ENCODE results near the gene DISP1.
A peak's percentile ranks its signal among the peaks of the same experiment; 100 is the strongest.

DISP1 gene

GRCh38 chr1:222787729-222788128, 27.1 kb upstream of the DISP1 start:
- H3K27me3 ChIP-seq (ENCODE audit: insufficient read depth, poor library complexity, severe bottlenecking): no peaks in the 10 kb centered on the region
- H3K36me3 ChIP-seq (ENCODE audit: low read depth): no peaks in the 10 kb centered on the region
- TF ChIP-seq, protein P1, sequence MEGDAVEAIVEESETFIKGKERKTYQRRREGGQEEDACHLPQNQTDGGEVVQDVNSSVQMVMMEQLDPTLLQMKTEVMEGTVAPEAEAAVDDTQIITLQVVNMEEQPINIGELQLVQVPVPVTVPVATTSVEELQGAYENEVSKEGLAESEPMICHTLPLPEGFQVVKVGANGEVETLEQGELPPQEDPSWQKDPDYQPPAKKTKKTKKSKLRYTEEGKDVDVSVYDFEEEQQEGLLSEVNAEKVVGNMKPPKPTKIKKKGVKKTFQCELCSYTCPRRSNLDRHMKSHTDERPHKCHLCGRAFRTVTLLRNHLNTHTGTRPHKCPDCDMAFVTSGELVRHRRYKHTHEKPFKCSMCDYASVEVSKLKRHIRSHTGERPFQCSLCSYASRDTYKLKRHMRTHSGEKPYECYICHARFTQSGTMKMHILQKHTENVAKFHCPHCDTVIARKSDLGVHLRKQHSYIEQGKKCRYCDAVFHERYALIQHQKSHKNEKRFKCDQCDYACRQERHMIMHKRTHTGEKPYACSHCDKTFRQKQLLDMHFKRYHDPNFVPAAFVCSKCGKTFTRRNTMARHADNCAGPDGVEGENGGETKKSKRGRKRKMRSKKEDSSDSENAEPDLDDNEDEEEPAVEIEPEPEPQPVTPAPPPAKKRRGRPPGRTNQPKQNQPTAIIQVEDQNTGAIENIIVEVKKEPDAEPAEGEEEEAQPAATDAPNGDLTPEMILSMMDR (IDR thresholded peaks at IDR 0.05; ENCODE audit: poor library complexity, severe bottlenecking): no peak
- H3K9me3 ChIP-seq (ENCODE audit: severe bottlenecking): no peaks in the 10 kb centered on the region
- peaks cover 4% of the 10 kb centered on the region for H3K4me1 ChIP-seq (ENCODE audit: insufficient read depth, poor library complexity, severe bottlenecking)
- ATAC-seq (ENCODE audit: low read depth) (no peak), DNase-seq (ENCODE audit: low spot score) (no peak)
- H3K4me3 ChIP-seq (ENCODE audit: severe bottlenecking): no peak overlapping the region
- H3K27ac ChIP-seq (ENCODE audit: poor library complexity, severe bottlenecking): no peak overlapping the region

DNA sequence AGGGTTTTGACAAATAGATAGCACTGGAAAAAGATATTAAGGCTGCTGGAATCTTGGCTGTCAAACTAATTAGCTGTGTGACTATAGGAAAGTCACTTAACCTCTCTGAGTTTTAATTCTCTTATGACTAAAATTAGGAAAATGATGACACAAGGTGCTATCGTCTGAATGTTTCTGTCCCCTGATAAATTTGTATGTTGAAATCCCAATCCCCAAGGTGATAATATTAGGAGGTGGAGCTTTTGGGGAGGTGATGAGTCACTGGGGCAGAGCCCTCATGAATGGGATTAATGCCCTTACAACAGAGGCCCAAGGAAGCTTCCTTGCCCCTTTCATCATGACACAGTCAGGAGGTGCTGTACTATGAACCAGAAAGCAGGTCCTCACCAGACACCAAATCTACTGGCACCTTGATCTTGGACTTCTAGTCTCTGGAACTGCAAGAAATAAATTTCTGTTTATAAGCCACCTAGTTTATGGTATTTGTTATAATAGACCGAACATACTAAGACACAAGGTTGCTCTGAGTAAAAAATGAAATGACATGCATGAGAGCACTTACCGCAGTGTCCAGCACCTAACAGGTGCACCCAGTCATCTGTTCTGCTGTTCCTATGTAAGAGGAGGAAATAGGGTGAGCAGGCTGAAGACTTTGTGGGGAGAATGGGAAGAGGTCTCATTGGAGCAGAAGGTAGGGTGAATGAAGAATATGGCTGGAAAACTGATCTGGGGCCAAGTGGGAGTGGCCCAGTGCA, 26.3 kb upstream of the DISP1 start:
- 0 out of 3 replicates have a peak, but pooled peaks have one; percentile 23 for ATAC-seq (ENCODE audit: low read depth)
- Histone ChIP-seq H3K27ac (ENCODE audit: poor library complexity, severe bottlenecking) (no peak overlapping the region), H3K36me3 (ENCODE audit: low read depth) (no peaks in the 10 kb centered on the region), H3K27me3 (ENCODE audit: insufficient read depth, poor library complexity, severe bottlenecking) (no peaks in the 10 kb centered on the region), H3K4me1 (ENCODE audit: insufficient read depth, poor library complexity, severe bottlenecking) (peaks cover 4% of the 10 kb centered on the region), H3K4me3 (ENCODE audit: severe bottlenecking) (no peak overlapping the region), H3K9me3 (ENCODE audit: severe bottlenecking) (no peaks in the 10 kb centered on the region)
- no peak for DNase-seq (ENCODE audit: low spot score)
- TF ChIP-seq, protein P1 (IDR thresholded peaks at IDR 0.05; ENCODE audit: poor library complexity, severe bottlenecking): no peak

GRCh38 chr1:222790115-222790514, 24.7 kb upstream of the DISP1 start:
- no peak overlapping the region for H3K4me3 ChIP-seq (ENCODE audit: severe bottlenecking)
- ATAC-seq (ENCODE audit: low read depth): no peak
- no peaks in the 10 kb centered on the region for H3K27me3 ChIP-seq (ENCODE audit: insufficient read depth, poor library complexity, severe bottlenecking)
- H3K36me3 ChIP-seq (ENCODE audit: low read depth): no peaks in the 10 kb centered on the region
- peaks cover 4% of the 10 kb centered on the region for H3K4me1 ChIP-seq (ENCODE audit: insufficient read depth, poor library complexity, severe bottlenecking)
- no peaks in the 10 kb centered on the region for H3K9me3 ChIP-seq (ENCODE audit: severe bottlenecking)
- no peak overlapping the region for H3K27ac ChIP-seq (ENCODE audit: poor library complexity, severe bottlenecking)
- no peak for DNase-seq (ENCODE audit: low spot score)
- TF ChIP-seq, protein P1 (IDR thresholded peaks at IDR 0.05; ENCODE audit: poor library complexity, severe bottlenecking): no peak

GRCh38 chr1:222790520-222790919, 24.3 kb upstream of the DISP1 start:
- H3K9me3 ChIP-seq (ENCODE audit: severe bottlenecking): no peaks in the 10 kb centered on the region
- ATAC-seq (ENCODE audit: low read depth) (no peak), DNase-seq (ENCODE audit: low spot score) (no peak)
- H3K36me3 ChIP-seq (ENCODE audit: low read depth): no peaks in the 10 kb centered on the region
- H3K27ac ChIP-seq (ENCODE audit: poor library complexity, severe bottlenecking): no peak overlapping the region
- no peak overlapping the region for H3K4me3 ChIP-seq (ENCODE audit: severe bottlenecking)
- TF ChIP-seq, protein P1 (IDR thresholded peaks at IDR 0.05; ENCODE audit: poor library complexity, severe bottlenecking): no peak
- no peaks in the 10 kb centered on the region for H3K27me3 ChIP-seq (ENCODE audit: insufficient read depth, poor library complexity, severe bottlenecking)
- peaks cover 4% of the 10 kb centered on the region for H3K4me1 ChIP-seq (ENCODE audit: insufficient read depth, poor library complexity, severe bottlenecking)
